Measurements from ENCODE around the gene HOXA2.

- TF ChIP-seq, protein P1, sequence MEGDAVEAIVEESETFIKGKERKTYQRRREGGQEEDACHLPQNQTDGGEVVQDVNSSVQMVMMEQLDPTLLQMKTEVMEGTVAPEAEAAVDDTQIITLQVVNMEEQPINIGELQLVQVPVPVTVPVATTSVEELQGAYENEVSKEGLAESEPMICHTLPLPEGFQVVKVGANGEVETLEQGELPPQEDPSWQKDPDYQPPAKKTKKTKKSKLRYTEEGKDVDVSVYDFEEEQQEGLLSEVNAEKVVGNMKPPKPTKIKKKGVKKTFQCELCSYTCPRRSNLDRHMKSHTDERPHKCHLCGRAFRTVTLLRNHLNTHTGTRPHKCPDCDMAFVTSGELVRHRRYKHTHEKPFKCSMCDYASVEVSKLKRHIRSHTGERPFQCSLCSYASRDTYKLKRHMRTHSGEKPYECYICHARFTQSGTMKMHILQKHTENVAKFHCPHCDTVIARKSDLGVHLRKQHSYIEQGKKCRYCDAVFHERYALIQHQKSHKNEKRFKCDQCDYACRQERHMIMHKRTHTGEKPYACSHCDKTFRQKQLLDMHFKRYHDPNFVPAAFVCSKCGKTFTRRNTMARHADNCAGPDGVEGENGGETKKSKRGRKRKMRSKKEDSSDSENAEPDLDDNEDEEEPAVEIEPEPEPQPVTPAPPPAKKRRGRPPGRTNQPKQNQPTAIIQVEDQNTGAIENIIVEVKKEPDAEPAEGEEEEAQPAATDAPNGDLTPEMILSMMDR (IDR thresholded peaks at IDR 0.05; ENCODE audit: low read depth, low read length), result no peak
- TF ChIP-seq EZH2phosphoT487 (IDR thresholded peaks at IDR 0.05; ENCODE audit: low read depth), result no peak
Observed at GRCh38 chr7:27097686-27098577, 4.6 kb downstream of the HOXA2 start.

All from OCI-LY3 (cell line).